GM12878 (cell line): ENCODE results near the gene OR8B2.

ENCODE experiments used
- CHD4 ChIP-seq: fragments of 200-600 bp; sonication (generic); IDR thresholded peaks from 2 replicates; pipeline ENCODE4 v1.6.1; 2016; ENCODE audit warnings: mild to moderate bottlenecking
- CREB1 ChIP-seq: IDR thresholded peaks from 2 replicates; pipeline ENCODE4 v1.6.1; 2012; ENCODE audit warnings: low read depth, mild to moderate bottlenecking, inconsistent platforms
- CREM ChIP-seq: IDR thresholded peaks from 2 replicates; pipeline ENCODE4 v1.6.1; 2014; ENCODE audit warnings: antibody characterized with exemption, low read depth
- CTCF ChIP-seq, 3 experiments: IDR thresholded peaks in 2 of 3; conservative IDR thresholded peaks in 1 of 3; 2 replicates each; pipeline ENCODE4 v1.5.1; 2011; ENCODE audit warnings: low read depth in 3 of 3, low read length in 3 of 3, mild to moderate bottlenecking in 3 of 3, control low read depth in 2 of 3, moderate library complexity in 2 of 3, inconsistent platforms in 1 of 3, mixed read lengths in 1 of 3; ENCODE audit not compliant: control insufficient read depth in 2 of 3, insufficient read depth in 1 of 3; ENCODE audit errors: extremely low read depth in 1 of 3
- EED ChIP-seq: sonication (generic); IDR thresholded peaks from 2 replicates; pipeline ENCODE4 v1.6.1; 2016; ENCODE audit warnings: antibody characterized with exemption, low read depth
- FOS ChIP-seq: IDR thresholded peaks from 3 replicates; pipeline ENCODE4 v1.6.1; 2011; ENCODE audit warnings: borderline replicate concordance; ENCODE audit not compliant: insufficient read length; ENCODE audit errors: extremely low read depth
- FOXK2 ChIP-seq: fragments of 450-650 bp; IDR thresholded peaks from 2 replicates; pipeline ENCODE4 v1.6.1; 2017; ENCODE audit warnings: mild to moderate bottlenecking, moderate library complexity
- HDAC2 ChIP-seq: fragments of 200-600 bp; sonication (generic); IDR thresholded peaks from 2 replicates; pipeline ENCODE4 v1.6.1; 2017
- MYC ChIP-seq: IDR thresholded peaks from 2 replicates; pipeline ENCODE4 v1.6.1; 2011; ENCODE audit warnings: mild to moderate bottlenecking, low read length, moderate library complexity, inconsistent platforms; ENCODE audit not compliant: insufficient read depth, insufficient replicate concordance, insufficient read length, severe bottlenecking
- NFIC ChIP-seq: IDR thresholded peaks from 2 replicates; pipeline ENCODE4 v1.6.1; 2012; ENCODE audit warnings: low read depth, mild to moderate bottlenecking, inconsistent platforms, low read length, moderate library complexity
- TF ChIP-seq, protein P1 (sequence below): IDR thresholded peaks from 2 replicates; pipeline ENCODE4 v1.6.1; 2012; ENCODE audit warnings: low read depth, low read length, improper control_type of control experiment
- TF ChIP-seq, protein P2 (sequence below): fragments of 450-650 bp; IDR thresholded peaks from 2 replicates; pipeline ENCODE4 v1.6.1; 2017; ENCODE audit warnings: antibody characterized with exemption, mild to moderate bottlenecking, moderate library complexity

DNA sequence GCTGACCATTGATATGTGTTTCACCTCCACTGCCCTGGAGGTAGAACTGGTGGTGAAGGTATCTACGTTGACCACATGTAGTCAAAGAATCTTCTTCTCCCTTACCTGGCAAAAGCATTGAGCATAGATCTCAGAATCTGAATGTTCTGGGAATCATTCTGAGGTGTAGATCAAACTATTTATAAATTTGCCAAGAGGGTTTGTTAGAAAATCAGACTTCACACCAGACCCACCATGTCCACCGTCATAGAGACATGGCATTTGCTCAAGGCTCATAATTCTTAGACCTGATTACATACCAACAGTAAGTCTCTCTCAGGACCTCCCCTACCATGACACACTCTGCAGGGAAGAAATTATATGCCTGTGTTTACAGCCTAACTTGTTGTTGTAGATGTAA is at the start of gene OR8B2:
- TF ChIP-seq CREM (no peak), FOS (no peak), FOXK2 (no peak), MYC (no peak), CHD4 (no peak), NFIC (no peak), HDAC2 (no peak), CTCF (IDR thresholded peaks at IDR 0.05 in 2 of 3, conservative IDR thresholded peaks at IDR 0.05 in 1 of 3; ENCODE audit: control insufficient read depth in 2 of 3, extremely low read depth in 1 of 3, insufficient read depth in 1 of 3, low read depth in 3 of 3, low read length in 3 of 3) (no peak), CREB1 (no peak), EED (no peak)
- TF ChIP-seq, protein P1, sequence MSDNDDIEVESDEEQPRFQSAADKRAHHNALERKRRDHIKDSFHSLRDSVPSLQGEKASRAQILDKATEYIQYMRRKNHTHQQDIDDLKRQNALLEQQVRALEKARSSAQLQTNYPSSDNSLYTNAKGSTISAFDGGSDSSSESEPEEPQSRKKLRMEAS: no peak
- TF ChIP-seq, protein P2, sequence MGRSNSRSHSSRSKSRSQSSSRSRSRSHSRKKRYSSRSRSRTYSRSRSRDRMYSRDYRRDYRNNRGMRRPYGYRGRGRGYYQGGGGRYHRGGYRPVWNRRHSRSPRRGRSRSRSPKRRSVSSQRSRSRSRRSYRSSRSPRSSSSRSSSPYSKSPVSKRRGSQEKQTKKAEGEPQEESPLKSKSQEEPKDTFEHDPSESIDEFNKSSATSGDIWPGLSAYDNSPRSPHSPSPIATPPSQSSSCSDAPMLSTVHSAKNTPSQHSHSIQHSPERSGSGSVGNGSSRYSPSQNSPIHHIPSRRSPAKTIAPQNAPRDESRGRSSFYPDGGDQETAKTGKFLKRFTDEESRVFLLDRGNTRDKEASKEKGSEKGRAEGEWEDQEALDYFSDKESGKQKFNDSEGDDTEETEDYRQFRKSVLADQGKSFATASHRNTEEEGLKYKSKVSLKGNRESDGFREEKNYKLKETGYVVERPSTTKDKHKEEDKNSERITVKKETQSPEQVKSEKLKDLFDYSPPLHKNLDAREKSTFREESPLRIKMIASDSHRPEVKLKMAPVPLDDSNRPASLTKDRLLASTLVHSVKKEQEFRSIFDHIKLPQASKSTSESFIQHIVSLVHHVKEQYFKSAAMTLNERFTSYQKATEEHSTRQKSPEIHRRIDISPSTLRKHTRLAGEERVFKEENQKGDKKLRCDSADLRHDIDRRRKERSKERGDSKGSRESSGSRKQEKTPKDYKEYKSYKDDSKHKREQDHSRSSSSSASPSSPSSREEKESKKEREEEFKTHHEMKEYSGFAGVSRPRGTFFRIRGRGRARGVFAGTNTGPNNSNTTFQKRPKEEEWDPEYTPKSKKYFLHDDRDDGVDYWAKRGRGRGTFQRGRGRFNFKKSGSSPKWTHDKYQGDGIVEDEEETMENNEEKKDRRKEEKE: no peak
